Motor neuron (in vitro differentiated cells): Measurements from ENCODE around the gene MS4A10. TPM values are rescaled to one million over a fixed set of nuclear protein-coding genes. Genes with fewer than 3 reads are reported as not detected.

Source experiments
- total RNA-seq, 8 experiments: library from RNA; unstranded; fragments of 300-600 nt; gene quantifications; 2 replicates each; pipeline versions ENCODE4 v1.2.3 to v1.2.4, GENCODE V29; 2022

MS4A10 gene
- total RNA-seq, 8 experiments from 2014 or later = 0.08 to 0.33 (median 0.10) TPM; not detected in 4

Other genes starting within 250 kb of the MS4A10 start
- 1 to 10 TPM in 1 of 8 experiments, under 1 TPM in 1, not detected in 6; 0.43 to 5.1 TPM for gene MS4A8, start 85.7 kb upstream of the MS4A10 start, total RNA-seq
- under 1 TPM in 1 of 8 experiments, not detected in 7; 0.19 TPM for gene MS4A18, start 60.6 kb upstream of the MS4A10 start, total RNA-seq
- under 1 TPM in 3 of 8 experiments, not detected in 5; 0.13 to 0.33 (median 0.28) TPM for gene MS4A15, start 28.5 kb upstream of the MS4A10 start, total RNA-seq
- 10 to 100 TPM in 5 of 8 experiments, 1 to 10 TPM in 3; 4.8 to 55.6 (median 15.0) TPM for gene CCDC86, start 56.8 kb downstream of the MS4A10 start, total RNA-seq
- 1 to 10 TPM in 1 of 8 experiments, under 1 TPM in 7; 0.27 to 4.6 (median 0.42) TPM for gene PTGDR2, start 70.6 kb downstream of the MS4A10 start, total RNA-seq
- under 1 TPM in 4 of 8 experiments, not detected in 4; 0.56 to 0.95 (median 0.65) TPM for gene ZP1, start 82.2 kb downstream of the MS4A10 start, total RNA-seq
- 100 to 1,000 TPM in 3 of 8 experiments, 10 to 100 TPM in 5; 58.6 to 136 (median 91.2) TPM for gene PRPF19, start 121.3 kb downstream of the MS4A10 start, total RNA-seq
- 10 to 100 TPM in 5 of 8 experiments, 1 to 10 TPM in 3; 5.1 to 72.7 (median 28.6) TPM for gene TMEM109, start 128.8 kb downstream of the MS4A10 start, total RNA-seq
- 100 to 1,000 TPM in 3 of 8 experiments, 10 to 100 TPM in 5; 16.4 to 180 (median 81.4) TPM for gene TMEM132A, start 139.1 kb downstream of the MS4A10 start, total RNA-seq
- gene SLC15A3, start 166.8 kb downstream of the MS4A10 start, total RNA-seq = 10 to 100 TPM in 1 of 8 experiments, 1 to 10 TPM in 5, under 1 TPM in 2; 0.73 to 24.5 (median 5.8) TPM
- 1 to 10 TPM in 3 of 8 experiments, under 1 TPM in 4, not detected in 1; 0.14 to 1.7 (median 0.63) TPM for gene CD6, start 186.3 kb downstream of the MS4A10 start, total RNA-seq